Esophagus squamous epithelium (tissue), 5 donors: ENCODE data around the gene SMPX. TPM values are rescaled to one million over a fixed set of nuclear protein-coding genes. Genes with fewer than 3 reads are reported as not detected.

ENCODE experiments used
- DNase-seq: peaks from one replicate; lab custom pipeline; 2025; lab: John Stamatoyannopoulos, UW
- H3K27ac ChIP-seq, 4 donors: fragments of 200-600 bp; sonication (generic); one replicate each; pipeline ENCODE4 v1.5.1; 2016 to 2019; ENCODE audit warnings: mild to moderate bottlenecking in 1 of 4
- H3K27me3 ChIP-seq, 4 donors: fragments of 200-600 bp; sonication (generic); 1 replicate in 3 of 4; 2 replicates in 1 of 4; pipeline versions ENCODE4 v1.5.1 to v1.6.0; 2017 to 2021; ENCODE audit warnings: antibody characterized with exemption in 1 of 4
- H3K36me3 ChIP-seq, 3 donors: fragments of 200-600 bp; sonication (generic); one replicate each; pipeline ENCODE4 v1.5.1; 2016 to 2019
- H3K4me1 ChIP-seq, 3 donors: fragments of 200-600 bp; sonication (generic); one replicate each; pipeline ENCODE4 v1.5.1; 2017 to 2019
- H3K4me3 ChIP-seq, 4 donors: fragments of 200-600 bp; sonication (generic); 1 replicate in 3 of 4; 2 replicates in 1 of 4; pipeline ENCODE4 v1.5.1; 2016 to 2019; ENCODE audit warnings: mild to moderate bottlenecking in 2 of 4, moderate library complexity in 1 of 4
- H3K9me3 ChIP-seq, 3 donors: fragments of 200-600 bp; sonication (generic); one replicate each; pipeline ENCODE4 v1.5.1; 2016 to 2019
- POLR2A ChIP-seq, 4 donors: fragments of 450-650 bp; IDR thresholded peaks; one replicate each; pipeline ENCODE4 v1.6.1; 2017; ENCODE audit warnings: antibody characterized with exemption in 4 of 4, mild to moderate bottlenecking in 4 of 4, moderate library complexity in 3 of 4
- WGBS, 2 donors: methylation state at CpG; one replicate each; pipeline ENCODE4 v1.1.5; 2018; 5-methylcytosine and 5-hydroxymethylcytosine counted together
- intact Hi-C: fragments of 100-400 bp; cut with DNase I; formaldehyde crosslinking; loops from one replicate; pipeline ENCODE4 v1.15.0; 2022
- total RNA-seq, 4 donors: library from RNA; depleted of rRNA; stranded (reverse); fragments of >200 nt; gene quantifications; one replicate each; pipeline ENCODE4 v1.1.0, GENCODE V29; 2016
- TF ChIP-seq, protein P1 (sequence below), 6 experiments: fragments of 450-650 bp in 4 of 6; fragments of 200-600 bp in 2 of 6; sonication (generic) in 2 of 6; IDR thresholded peaks; one replicate each; pipeline ENCODE4 v1.5.1; 2016 to 2019; ENCODE audit warnings: antibody characterized with exemption in 6 of 6, mild to moderate bottlenecking in 4 of 6, moderate library complexity in 4 of 6
- donor health status: DM: yes; HTN: yes; CAD: no.

Gene SMPX
- total RNA-seq, 4 donors from 2014 or later = not detected

DNA sequence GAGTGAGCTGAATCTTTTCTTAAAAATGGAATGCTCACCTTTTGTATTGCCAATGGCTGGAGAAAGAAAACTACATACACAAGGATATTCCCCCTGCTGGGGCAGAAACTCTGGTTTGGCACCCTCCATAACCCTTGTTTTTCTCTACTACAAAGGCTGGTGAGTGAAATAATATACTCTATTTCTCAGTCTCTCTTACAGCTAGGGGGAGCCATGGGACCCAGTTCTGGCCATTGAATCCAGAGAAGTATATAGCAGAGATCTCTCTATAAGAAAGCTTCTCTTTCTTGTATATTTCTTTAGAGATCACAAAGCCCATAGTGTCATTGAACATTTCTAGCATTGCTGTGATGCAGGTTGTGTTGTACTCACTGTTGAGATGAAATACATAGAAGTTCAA lies 49.8 kb downstream of the SMPX start:
- no peak overlapping the region for H3K4me3 ChIP-seq
- TF ChIP-seq, protein P1, sequence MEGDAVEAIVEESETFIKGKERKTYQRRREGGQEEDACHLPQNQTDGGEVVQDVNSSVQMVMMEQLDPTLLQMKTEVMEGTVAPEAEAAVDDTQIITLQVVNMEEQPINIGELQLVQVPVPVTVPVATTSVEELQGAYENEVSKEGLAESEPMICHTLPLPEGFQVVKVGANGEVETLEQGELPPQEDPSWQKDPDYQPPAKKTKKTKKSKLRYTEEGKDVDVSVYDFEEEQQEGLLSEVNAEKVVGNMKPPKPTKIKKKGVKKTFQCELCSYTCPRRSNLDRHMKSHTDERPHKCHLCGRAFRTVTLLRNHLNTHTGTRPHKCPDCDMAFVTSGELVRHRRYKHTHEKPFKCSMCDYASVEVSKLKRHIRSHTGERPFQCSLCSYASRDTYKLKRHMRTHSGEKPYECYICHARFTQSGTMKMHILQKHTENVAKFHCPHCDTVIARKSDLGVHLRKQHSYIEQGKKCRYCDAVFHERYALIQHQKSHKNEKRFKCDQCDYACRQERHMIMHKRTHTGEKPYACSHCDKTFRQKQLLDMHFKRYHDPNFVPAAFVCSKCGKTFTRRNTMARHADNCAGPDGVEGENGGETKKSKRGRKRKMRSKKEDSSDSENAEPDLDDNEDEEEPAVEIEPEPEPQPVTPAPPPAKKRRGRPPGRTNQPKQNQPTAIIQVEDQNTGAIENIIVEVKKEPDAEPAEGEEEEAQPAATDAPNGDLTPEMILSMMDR (IDR thresholded peaks at IDR 0.05) = peak in 1 of 6 experiments; percentile 18
- no peak for TF ChIP-seq POLR2A (IDR thresholded peaks at IDR 0.05)
- intact Hi-C loops = no loop called here

DNA sequence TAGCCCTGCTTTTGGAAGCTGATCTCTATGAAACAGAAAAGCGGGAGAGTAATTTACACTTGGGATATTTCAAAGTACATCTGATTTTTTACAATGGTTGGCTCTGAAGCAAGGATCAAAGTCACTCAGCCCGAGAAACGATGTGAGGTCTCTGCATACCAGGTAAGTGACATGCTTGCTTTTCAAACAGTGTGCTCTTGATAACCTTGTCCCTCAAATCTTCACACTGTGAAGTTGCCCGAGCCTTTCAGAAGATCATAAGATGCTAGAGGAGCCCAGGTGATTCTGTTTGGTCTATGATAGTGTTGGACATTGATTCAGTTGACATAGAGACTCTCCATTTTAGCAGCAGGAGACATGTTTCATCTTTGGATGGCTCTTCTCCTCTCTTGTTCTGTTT lies 52.7 kb downstream of the SMPX start:
- no peak for TF ChIP-seq POLR2A (IDR thresholded peaks at IDR 0.05)
- TF ChIP-seq, protein P1 (IDR thresholded peaks at IDR 0.05) = no peak
- H3K4me1 ChIP-seq = no peaks in the 10 kb centered on the region
- no peak overlapping the region for H3K4me3 ChIP-seq
- no peaks in the 10 kb centered on the region for H3K36me3 ChIP-seq
- H3K27ac ChIP-seq = no peak overlapping the region
- WGBS, 2 donors = 57 to 61% methylated on average over 2 to 4 of the region's 4 CpGs
- DNase-seq = no peak
- H3K9me3 ChIP-seq = peaks cover 0 to 8% (median 0%) of the 10 kb centered on the region in 3 donors
- intact Hi-C loops = no loop called here
- H3K27me3 ChIP-seq = no peaks in the 10 kb centered on the region

More for the DNA sequence above, 49.8 kb downstream of the SMPX start:
- H3K27me3 ChIP-seq = no peaks in the 10 kb centered on the region
- no peaks in the 10 kb centered on the region for H3K36me3 ChIP-seq
- H3K4me1 ChIP-seq = no peaks in the 10 kb centered on the region
- no peak overlapping the region for H3K27ac ChIP-seq
- no peak for DNase-seq
- peaks cover 0 to 8% (median 0%) of the 10 kb centered on the region in 3 donors for H3K9me3 ChIP-seq

DNA sequence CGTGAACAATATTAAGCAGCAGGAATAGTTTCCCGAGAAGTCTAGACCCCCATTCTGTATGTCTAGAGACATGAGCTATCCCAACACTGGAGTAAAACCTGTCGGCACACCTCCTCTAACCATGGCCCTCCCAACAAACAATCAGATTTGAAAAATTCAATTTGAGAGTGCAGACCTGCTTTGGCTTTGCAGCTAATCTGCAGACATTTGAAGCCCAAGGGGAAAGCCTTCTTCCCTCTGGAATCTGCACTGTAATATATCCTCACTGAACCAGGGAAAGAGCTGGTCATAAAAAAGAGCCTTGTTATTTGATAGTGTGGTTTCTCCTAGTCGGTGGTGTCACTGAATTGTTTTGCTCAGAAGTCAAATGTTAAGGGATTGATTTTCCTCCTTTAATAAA lies 55.2 kb downstream of the SMPX start:
- intact Hi-C loops = no loop called here
- H3K27ac ChIP-seq = no peak overlapping the region

DNA sequence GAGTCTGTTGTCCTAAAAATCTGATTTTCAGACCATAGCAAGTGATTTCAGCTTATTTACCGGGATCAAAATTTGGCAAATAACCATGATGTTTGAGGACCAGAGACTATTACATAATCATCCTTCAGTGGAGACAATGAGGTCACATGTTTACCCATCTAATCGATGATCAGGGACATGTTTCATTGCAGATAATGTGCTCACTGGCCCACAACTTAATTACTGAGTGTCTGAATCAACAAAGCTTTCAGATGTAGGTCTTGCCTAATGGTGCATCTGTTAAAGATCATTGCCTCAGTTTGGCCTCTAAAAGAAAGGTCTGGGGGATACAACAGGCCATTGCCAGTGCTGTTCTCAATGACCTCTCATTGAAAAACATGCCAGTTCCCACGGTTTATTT lies 56.9 kb downstream of the SMPX start:
- Histone ChIP-seq H3K4me1 (no peaks in the 10 kb centered on the region), H3K36me3 (no peaks in the 10 kb centered on the region), H3K4me3 (no peak overlapping the region), H3K27me3 (no peaks in the 10 kb centered on the region), H3K27ac (no peak overlapping the region), H3K9me3 (no peaks in the 10 kb centered on the region)
- TF ChIP-seq, protein P1 (IDR thresholded peaks at IDR 0.05) = no peak
- no peak for TF ChIP-seq POLR2A (IDR thresholded peaks at IDR 0.05)
- intact Hi-C loops = no loop called here
- 39 to 49% methylated on average over 2 of the region's 3 CpGs for WGBS, 2 donors
- DNase-seq = no peak

More for the DNA sequence above, 55.2 kb downstream of the SMPX start:
- H3K4me1 ChIP-seq = no peaks in the 10 kb centered on the region
- no peaks in the 10 kb centered on the region for H3K27me3 ChIP-seq
- DNase-seq = no peak
- TF ChIP-seq, protein P1 (IDR thresholded peaks at IDR 0.05) = no peak
- TF ChIP-seq POLR2A (IDR thresholded peaks at IDR 0.05) = no peak
- H3K4me3 ChIP-seq = no peak overlapping the region
- WGBS, 2 donors = 63 to 67% methylated on average over 4 of the region's 4 CpGs
- H3K36me3 ChIP-seq = no peaks in the 10 kb centered on the region
- H3K9me3 ChIP-seq = peaks cover 0 to 3% (median 0%) of the 10 kb centered on the region in 3 donors

DNA sequence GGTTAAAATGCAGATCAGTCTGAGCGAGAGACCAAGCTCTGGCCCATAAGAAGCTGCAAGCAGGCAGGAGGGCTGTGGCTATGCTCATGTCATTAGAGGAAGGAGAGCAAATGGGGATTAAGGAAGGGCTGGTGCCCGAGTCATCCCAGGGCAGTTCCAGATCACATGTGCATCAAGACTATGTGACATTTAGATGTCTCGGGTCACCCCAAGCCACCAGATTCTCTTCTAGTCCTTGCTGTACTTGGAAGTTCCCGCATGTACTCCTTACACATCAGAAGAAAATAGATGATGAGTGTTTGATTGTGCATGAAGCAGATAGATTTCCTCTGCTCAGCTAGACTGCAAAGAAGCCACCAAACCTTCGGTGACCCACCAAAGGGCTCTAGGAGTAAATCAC lies 57.6 kb downstream of the SMPX start:
- Histone ChIP-seq H3K4me3 (no peak overlapping the region), H3K4me1 (no peaks in the 10 kb centered on the region), H3K36me3 (no peaks in the 10 kb centered on the region), H3K9me3 (no peaks in the 10 kb centered on the region), H3K27ac (no peak overlapping the region), H3K27me3 (no peaks in the 10 kb centered on the region)
- no peak for TF ChIP-seq POLR2A (IDR thresholded peaks at IDR 0.05)
- TF ChIP-seq, protein P1 (IDR thresholded peaks at IDR 0.05) = no peak
- intact Hi-C loops = no loop called here
- WGBS, 2 donors = 58 to 79% methylated on average over 2 to 5 of the region's 5 CpGs
- DNase-seq = no peak
